BJ (cell line): ENCODE results near the gene UBE3A. TPM values are rescaled to one million over a fixed set of nuclear protein-coding genes. Genes with fewer than 3 reads are reported as not detected.

Experiments used
- CTCF ChIA-PET: fragments of 350-600 bp; formaldehyde crosslinking; extraction: SDS; loops from one replicate; lab custom pipeline; 2021; ENCODE audit warnings: antibody characterized with exemption, inconsistent platforms; lab: Yijun Ruan, JAX
- POLR2A ChIA-PET: fragments of 300-600 bp; sonication (Branson Sonifier 250); formaldehyde crosslinking; extraction: SDS; loops from one replicate; lab custom pipeline; 2021; ENCODE audit warnings: antibody characterized with exemption; lab: Charles Lee
- DNase-seq: peaks from one replicate; pipeline ENCODE4 v3.0.0-alpha.2; 2011; ENCODE audit warnings: low read depth
- H3K27me3 ChIP-seq: 2 replicates; pipeline ENCODE4 v1.6.0; 2011; ENCODE audit warnings: low read length; ENCODE audit not compliant: control insufficient read depth, insufficient read depth
- H3K36me3 ChIP-seq: 2 replicates; pipeline ENCODE4 v1.5.1; 2011; ENCODE audit warnings: low read length; ENCODE audit not compliant: control insufficient read depth, insufficient read depth
- H3K4me3 ChIP-seq: 2 replicates; pipeline ENCODE4 v1.5.1; 2011; ENCODE audit warnings: low read depth, mild to moderate bottlenecking, control low read depth, low read length
- polyA plus RNA-seq: library from polyadenylated mRNA; depleted of rRNA; stranded (reverse); fragments of >200 nt; gene quantifications from 2 replicates; pipeline ENCODE4 v1.2.3, GENCODE V29; 2011
- TF ChIP-seq, protein P1 (sequence below): IDR thresholded peaks from 2 replicates; pipeline ENCODE4 v1.5.1; 2011; ENCODE audit warnings: low read depth, mild to moderate bottlenecking, control low read depth, inconsistent platforms, low read length, moderate library complexity; ENCODE audit not compliant: insufficient read depth

Gene UBE3A
- polyA plus RNA-seq, 1 experiment, result 23.5 TPM

DNA sequence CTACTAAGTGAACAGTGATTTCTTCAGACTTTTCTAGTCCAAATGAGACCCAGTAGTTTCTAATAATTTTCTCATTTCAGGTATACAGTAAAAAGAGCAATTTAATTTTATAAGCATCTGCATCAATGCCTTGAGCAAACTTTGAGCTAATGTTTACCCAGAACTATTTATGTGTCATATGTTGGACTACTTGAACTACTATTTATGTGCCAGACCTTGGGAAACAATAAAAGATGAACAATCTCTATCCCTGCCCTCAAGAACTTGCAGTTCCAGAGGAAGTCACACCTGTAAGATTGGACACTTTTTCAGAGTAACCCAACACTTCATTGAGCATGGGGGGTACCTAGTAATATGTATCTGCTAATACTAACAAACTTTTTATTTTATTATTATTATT lies 2.3 kb upstream of the UBE3A start:
- ChIA-PET CTCF (no interaction called here), POLR2A (no interaction called here)
- no peak for DNase-seq
- no peaks in the 10 kb centered on the region for H3K36me3 ChIP-seq
- no peaks in the 10 kb centered on the region for H3K27me3 ChIP-seq
- H3K4me3 ChIP-seq, result no peak overlapping the region
- TF ChIP-seq, protein P1, sequence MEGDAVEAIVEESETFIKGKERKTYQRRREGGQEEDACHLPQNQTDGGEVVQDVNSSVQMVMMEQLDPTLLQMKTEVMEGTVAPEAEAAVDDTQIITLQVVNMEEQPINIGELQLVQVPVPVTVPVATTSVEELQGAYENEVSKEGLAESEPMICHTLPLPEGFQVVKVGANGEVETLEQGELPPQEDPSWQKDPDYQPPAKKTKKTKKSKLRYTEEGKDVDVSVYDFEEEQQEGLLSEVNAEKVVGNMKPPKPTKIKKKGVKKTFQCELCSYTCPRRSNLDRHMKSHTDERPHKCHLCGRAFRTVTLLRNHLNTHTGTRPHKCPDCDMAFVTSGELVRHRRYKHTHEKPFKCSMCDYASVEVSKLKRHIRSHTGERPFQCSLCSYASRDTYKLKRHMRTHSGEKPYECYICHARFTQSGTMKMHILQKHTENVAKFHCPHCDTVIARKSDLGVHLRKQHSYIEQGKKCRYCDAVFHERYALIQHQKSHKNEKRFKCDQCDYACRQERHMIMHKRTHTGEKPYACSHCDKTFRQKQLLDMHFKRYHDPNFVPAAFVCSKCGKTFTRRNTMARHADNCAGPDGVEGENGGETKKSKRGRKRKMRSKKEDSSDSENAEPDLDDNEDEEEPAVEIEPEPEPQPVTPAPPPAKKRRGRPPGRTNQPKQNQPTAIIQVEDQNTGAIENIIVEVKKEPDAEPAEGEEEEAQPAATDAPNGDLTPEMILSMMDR, result no peak

DNA sequence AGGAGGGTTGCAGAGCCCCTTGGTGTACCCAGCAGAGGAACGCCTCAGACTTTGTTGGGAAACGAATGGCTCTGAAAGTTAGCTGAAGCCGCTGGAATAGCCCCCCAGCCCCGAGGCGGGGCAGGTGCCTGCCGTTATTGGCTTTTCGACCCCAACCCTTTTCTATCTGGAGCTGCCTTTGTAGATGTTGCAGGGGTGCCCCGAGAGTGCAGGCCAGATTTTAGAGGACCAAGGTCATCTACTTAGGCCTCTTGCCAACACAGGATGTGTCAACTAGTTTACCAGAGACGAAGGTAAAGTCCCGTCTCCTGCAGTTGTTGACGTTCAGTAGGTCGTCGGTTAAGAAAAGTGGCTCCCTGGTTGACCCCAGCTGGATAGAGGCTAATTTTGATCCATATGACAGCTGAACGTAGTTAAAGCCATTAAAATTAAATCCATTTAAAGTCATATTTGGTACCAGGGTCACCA lies 579 bp upstream of the UBE3A start:
- TF ChIP-seq, protein P1, result no peak
- H3K4me3 ChIP-seq, result peak overlapping the region; percentile 67
- no peak for DNase-seq
- ChIA-PET CTCF (no interaction called here), POLR2A (no interaction called here)
- no peaks in the 10 kb centered on the region for H3K27me3 ChIP-seq
- H3K36me3 ChIP-seq, result no peaks in the 10 kb centered on the region

DNA sequence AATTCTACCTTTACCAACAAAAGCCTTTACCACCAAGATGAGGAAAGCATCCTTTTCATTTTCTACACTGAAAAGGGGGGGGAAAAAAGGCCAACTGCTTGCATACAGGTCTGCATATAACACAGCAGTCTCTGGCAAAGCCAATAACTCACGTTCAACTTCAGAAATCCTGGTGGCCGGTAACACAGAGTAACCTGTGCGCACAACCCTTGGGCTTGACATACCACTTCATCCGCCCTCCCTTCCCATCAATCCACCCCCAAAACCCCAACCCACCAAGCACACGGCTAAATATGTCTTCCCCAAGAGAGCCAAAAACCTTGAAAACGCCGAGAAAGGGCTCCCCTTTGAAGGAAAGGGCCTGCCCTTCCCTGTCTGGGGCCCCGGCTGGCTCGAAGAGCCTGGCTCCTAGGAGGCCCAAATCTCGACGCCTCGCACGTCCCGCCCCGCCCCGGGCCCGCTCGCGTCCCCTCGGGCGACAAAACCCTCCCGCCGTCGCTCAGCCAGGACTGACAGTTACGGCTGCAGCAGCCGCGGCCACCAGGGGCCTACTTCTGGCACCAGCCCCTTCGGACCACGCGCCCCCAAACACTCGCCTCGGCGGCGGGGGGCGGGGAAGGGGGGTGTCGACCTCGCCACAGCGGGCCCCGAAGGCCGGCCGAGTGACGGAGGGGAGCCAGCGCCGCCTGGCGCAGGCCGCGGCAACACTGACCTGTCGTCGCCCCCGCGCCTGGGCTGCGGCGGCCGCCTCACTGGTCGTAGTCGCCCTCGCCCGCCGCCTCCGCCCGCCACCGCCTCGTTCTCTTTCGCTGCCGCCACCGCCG lies 835 bp downstream of the UBE3A start:
- Histone ChIP-seq H3K36me3 (no peaks in the 10 kb centered on the region), H3K4me3 (peak overlapping the region; percentile 99), H3K27me3 (no peaks in the 10 kb centered on the region)
- TF ChIP-seq, protein P1, result no peak
- POLR2A ChIA-PET, result no interaction called here
- CTCF ChIA-PET, result interaction anchor here (0.7 to 1.6 kb wide), 2 partner anchors 41 to 289 kb away, joined by 3 read pairs; no protein-coding TSS in a partner anchor
- DNase-seq, result no peak

- TF ChIP-seq, protein P1, result no peak
- Histone ChIP-seq H3K4me3 (no peak overlapping the region; the same call in none of the 2 replicates), H3K36me3 (no peaks in the 10 kb centered on the region), H3K27me3 (no peaks in the 10 kb centered on the region)
- no peak for DNase-seq
- ChIA-PET CTCF (interaction anchor here (1.6 kb wide), 1 partner anchor 40 kb away, joined by 3 read pairs; no protein-coding TSS in a partner anchor), POLR2A (no interaction called here)
Observed at GRCh38 chr15:25436707-25437106, 2.1 kb downstream of the UBE3A start.

GRCh38 chr15:25435474-25436243 lies 3.2 kb downstream of the UBE3A start:
- POLR2A ChIA-PET, result no interaction called here
- TF ChIP-seq, protein P1, result no peak
- H3K27me3 ChIP-seq, result no peaks in the 10 kb centered on the region
- H3K36me3 ChIP-seq, result no peaks in the 10 kb centered on the region
- H3K4me3 ChIP-seq, result no peak overlapping the region
- CTCF ChIA-PET, result interaction anchor here (0.8 to 1.1 kb wide), 3 partner anchors 12 to 316 kb away, joined by 3 read pairs; no protein-coding TSS in a partner anchor
- DNase-seq, result no peak
